ENCODE data around the gene MCUB.
"Not testable (repeated sequence)": the region's sequence is repeated elsewhere in the genome, so short reads cannot be mapped to it uniquely, and the experiment has no call there.

Gene MCUB

GRCh38 chr4:109559983-109560686 is at the start of gene MCUB:
Gene MCUB (plus strand): TSS chr4:109560246. CDS start chr4:109560338, 92 bp downstream.
- no peak for DNase-seq

DNA sequence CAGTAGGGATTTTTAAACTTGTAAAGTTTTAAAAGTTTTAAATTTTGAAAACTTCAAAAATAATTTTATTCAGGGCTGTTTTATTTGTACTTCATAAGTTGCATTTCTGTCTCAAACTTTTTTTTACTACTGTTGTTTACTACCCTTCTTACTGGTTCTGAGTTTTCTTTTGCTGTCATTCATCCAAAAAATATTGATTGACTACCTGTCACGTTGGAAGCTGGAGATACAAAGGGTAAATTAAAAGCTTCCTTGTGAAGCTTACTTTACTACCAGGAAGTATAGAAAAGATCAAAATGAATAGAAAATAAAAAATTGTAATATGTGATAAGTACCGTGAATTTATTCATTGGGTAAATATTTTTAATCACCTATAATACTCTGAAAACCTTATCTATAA is 49.4 kb upstream of the MCUB start:
- DNase-seq: no peak

DNA sequence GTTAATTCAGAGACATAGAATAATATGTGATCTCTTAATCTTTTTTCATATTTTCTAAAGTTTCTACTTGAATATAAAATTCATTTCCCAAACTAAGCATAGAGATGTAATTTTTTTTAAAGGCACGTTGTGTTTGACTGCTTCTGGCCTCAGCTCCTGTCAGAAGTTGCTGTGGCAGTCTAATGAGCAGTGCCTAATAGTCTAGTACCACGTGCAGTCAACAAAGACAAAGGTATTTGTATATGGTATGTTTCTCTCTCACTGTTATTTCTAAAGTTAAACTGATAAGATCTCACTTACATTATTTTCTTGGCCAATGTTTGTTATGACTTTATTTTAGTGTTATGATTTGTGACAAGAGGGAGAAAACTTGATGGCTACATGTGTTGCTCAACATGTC is 48.6 kb upstream of the MCUB start:
- DNase-seq: no peak

DNA sequence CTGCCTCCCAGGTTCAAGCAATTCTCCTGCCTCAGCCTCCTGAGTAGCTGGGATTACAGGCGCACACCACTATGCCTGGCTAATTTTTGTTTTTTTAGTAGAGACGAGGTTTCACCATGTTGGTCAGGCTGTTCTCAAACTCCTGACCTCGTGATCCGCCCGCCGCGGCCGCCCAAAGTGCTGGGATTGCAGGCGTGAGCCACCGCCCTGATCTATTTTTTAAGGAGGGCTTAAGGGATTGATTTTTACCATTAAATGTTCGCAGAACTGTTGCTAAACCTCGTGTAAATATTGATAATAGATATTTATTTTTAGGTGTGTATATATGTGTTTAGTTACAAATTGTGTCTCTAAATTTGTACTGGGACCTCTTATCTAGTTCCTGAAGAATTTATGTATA is 46.7 kb upstream of the MCUB start:
- not testable (repeated sequence) for DNase-seq

DNA sequence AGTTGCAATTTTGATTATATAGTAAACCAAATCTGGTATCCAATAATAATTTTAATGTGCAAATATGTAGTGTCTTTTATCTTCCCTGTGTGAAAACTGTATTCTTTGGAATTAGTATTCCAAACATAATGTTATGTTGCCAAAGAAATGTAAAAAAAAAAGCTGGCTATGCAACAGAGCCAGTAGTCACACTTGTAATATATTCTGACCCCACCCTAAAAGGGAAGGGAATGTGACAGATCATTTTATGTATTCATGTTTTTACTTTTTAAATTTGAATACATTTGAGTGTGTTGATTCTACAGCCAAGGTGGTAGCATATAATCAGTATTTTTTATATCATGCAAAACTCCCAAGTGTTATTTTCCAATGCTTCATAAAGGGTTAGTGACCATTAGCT is 27.9 kb upstream of the MCUB start:
- no peak for DNase-seq

GRCh38 chr4:109545401-109545800 is 14.6 kb upstream of the MCUB start:
- no peak for DNase-seq

GRCh38 chr4:109547394-109547793 is 12.7 kb upstream of the MCUB start:
- no peak for DNase-seq

GRCh38 chr4:109548655-109549054 is 11.4 kb upstream of the MCUB start:
- DNase-seq: no peak

- DNase-seq: no peak
Observed at GRCh38 chr4:109552237-109552636, 7.8 kb upstream of the MCUB start.

DNA sequence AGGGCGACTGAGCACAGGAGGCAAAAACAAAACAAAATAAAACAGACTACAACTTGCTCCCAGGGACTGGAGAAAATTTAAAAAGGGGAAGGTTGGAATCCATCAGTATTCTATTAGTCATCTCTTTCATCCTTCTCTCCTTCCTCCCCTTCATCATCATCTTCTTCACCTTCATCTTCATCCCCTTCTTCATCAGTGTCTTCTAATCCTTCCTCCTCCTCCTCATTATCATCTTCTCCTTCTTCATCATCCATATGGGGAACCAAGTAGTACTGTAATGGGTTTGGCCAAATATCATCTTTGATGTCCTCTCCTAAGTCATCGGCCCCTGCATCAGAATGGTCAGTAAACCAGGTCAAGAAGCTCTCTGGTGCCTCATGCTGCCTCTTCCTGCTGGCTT is 6.9 kb upstream of the MCUB start:
- DNase-seq: no peak

- DNase-seq: no peak
Observed at GRCh38 chr4:109554971-109555370, 5.1 kb upstream of the MCUB start.

DNA sequence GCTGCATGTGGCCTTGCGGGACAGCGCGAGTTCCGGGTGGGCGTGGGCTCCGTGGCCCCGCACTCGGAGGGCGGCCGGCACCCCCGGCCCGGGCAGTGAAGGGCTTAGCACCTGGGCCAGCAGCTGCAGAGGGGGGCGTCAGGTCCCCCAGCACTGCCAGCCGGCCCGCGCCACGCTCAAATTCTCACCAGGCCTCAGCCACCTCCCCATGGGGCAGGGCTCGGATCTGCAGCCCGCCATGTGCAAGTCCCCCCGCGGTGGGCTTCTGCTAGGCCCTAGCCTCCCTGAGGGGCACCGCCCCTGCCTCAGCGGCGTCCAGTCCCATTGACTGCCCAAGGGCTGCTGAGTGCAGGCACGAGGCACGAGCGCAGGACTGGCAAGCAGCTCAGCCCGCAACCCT is 2.6 kb upstream of the MCUB start:
- no peak for DNase-seq

DNA sequence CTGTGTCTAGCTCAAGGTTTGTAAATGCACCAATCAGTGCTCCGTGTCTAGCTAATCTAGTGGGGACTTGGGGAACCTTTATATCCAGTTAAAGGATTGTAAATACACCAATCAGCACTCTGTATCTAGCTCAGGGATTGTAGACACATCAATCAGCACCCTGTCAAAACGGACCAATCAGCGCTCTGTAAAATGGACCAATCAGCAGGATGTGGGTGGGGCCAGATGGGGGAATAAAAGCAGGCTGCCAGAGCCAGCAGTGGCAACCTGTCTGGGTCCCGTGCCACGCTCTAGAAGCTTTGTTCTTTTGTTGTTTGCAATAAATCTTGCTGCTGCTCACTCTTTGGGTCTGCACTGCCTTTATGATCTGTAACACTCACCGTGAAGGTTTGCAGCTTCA is 2.0 kb upstream of the MCUB start:
- DNase-seq: not testable (repeated sequence)

DNA sequence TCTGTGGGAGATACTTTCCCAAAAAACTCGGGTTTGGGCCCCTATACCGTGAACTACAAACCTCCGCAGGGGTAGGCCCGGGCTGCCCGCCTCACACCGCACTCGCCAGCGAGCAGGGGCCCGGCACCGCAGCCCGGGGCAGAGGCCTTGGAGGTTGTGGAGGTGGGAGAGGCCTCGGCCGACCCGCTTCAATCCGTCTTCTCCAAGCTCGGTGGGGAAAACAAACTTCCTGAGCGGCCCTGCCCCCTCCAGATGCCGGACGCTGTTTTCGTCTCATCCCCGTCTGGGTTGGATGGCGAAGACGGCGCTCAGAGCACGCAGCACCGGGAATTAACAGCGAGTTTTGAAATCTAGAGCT is 442 bp upstream of the MCUB start:
- no peak for DNase-seq

GRCh38 chr4:109560687-109561461 is 828 bp downstream of the MCUB start:
- DNase-seq: no peak

DNA sequence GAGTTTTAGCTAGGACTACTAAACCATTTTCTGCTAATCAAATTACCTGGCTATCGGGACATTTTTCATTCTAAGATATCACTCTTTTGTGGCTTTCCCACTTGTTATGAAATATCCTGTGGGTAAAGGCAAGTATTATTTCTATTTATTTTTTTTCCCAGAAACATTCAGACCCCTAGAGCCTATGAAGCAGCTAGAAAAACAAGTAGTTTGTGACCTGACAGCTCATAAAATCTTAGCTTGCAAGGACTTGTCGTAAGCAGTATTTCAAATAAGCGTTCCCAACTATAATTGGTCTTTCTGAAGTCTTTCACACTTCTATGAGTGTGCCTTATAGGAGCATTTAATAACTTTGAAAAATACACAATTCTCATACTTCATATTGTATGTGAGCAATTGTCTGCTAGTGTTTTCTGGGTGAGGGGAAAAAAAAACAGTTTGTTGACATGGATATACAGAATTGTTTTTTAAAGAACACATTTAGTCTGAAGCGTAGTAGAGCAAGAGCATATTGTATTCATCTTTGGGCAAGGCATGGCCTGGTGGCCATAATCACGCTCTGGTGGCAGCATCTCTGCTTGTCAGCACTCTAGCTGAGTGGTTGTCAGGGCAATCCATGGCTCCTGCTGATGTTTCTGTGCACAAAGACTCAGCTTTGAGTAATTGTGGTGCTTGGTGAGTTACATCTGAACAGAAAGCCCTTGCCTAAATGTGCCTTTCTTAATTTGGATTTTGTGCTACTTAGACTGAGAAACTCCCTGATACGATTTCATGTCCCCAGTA is 2.6 kb downstream of the MCUB start:
- DNase-seq: no peak

GRCh38 chr4:109571494-109571893 is 11.4 kb downstream of the MCUB start:
- no peak for DNase-seq

- DNase-seq: no peak
Observed at GRCh38 chr4:109572154-109572553, 12.1 kb downstream of the MCUB start.

- DNase-seq: no peak
Observed at GRCh38 chr4:109574443-109574850, 14.4 kb downstream of the MCUB start.

DNA sequence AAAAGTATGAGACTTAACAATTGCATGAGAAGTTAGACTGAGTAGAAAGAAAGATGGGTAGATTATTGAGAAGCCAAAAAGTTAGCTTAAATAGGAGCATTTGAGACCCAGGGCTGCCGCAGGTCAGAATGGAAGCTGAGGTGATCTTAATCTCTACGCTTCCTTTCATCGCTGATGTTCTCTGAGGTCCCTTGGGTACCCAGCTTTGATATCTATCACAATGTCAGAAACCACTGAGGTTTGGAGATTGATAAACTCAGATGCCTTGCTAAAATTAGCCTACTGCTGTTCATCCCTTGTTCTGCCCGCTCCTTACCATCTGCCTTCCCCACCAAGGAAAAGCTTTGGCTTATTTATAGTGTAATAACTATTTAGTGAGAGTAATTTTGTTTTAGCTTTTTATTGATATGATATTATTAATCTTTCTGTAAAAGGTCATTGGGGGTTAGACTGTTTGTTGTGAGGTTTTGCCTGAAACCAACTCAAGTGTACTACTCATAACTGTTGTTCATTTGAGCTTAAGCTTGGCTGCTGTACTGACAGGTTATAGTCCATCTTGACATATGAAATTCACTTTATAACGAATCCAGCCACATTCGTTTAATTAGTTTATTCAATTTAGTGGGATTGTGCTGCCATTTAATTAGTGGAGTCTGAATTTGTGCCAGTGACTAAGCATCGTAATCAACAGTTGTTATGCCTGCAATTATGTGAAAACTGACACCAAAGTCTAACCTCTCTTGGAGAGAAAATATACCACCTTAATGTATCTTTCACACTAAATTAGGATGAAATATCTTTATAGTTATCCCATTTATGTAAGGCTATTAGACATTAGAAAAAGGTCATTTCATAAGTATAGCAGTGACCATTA is 15.1 kb downstream of the MCUB start:
- no peak for DNase-seq

DNA sequence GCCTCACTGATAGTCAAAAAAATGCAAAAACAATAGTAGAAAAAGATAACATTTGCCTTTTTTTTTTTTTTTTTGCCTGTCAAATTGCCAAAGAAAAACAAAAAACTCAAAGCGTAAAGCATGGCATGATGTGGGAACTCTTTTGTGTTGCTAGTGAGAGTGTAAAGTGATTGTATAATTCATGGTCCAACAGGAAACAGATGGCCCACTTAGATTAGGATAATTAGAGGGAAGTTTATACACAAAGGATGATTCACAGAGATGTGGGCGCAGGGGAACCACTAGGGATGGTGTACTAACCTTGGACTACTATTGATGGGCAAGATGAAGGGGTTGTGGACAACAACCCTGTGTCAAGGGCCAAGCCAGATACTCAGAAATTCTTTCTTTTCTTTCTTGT is 16.4 kb downstream of the MCUB start:
- DNase-seq: no peak

GRCh38 chr4:109578846-109579245 is 18.8 kb downstream of the MCUB start:
- DNase-seq: no peak

- DNase-seq: not testable (repeated sequence)
Observed at GRCh38 chr4:109579997-109580396, 20.0 kb downstream of the MCUB start.
